ENCODE data around the gene SUGCT. TPM values are rescaled to one million over a fixed set of nuclear protein-coding genes. Genes with fewer than 3 reads are reported as not detected.
A peak's percentile ranks its signal among the peaks of the same experiment; 100 is the strongest.

The SUGCT gene
- total RNA-seq, 2 experiments from 2014 or later = not detected

- H3K4me1 ChIP-seq (ENCODE audit: insufficient read depth, low read length, poor library complexity, severe bottlenecking) = peaks cover 60% of the 10 kb centered on the region
- no peak overlapping the region for H3K27ac ChIP-seq (ENCODE audit: low read depth, low read length, poor library complexity, severe bottlenecking)
- ChIA-PET CTCF (ENCODE audit: unreplicated experiment) (no interaction called here), POLR2A (interaction anchor here (0.6 kb wide), 1 partner anchor 250 kb away, joined by 5 read pairs; no protein-coding TSS in a partner anchor)
- no peaks in the 10 kb centered on the region for H3K9me2 ChIP-seq (ENCODE audit: insufficient read depth, low read length)
- H3K4me2 ChIP-seq (ENCODE audit: low read length) = 0 out of 2 replicates have a peak overlapping the region, but pooled peaks have one; percentile 1
- no TSS peak for BruUV-seq (replicated peaks)
- DNase-seq (ENCODE audit: low spot score) = no peak
- no peak overlapping the region for H3K4me3 ChIP-seq (ENCODE audit: low read depth, low read length, poor library complexity, severe bottlenecking)
- H2AFZ ChIP-seq (ENCODE audit: low read length) = no peak overlapping the region; the same call in 1 of the 2 replicates
- intact Hi-C loops (cut with micrococcal nuclease; ENCODE audit: unreplicated experiment) = no loop called here
- no peaks in the 10 kb centered on the region for H3K79me2 ChIP-seq (ENCODE audit: insufficient read depth, low read depth, low read length)
- H3K9me3 ChIP-seq (ENCODE audit: low read length) = no peaks in the 10 kb centered on the region; the same call in 1 of the 2 replicates
- no peaks in the 10 kb centered on the region for H3K36me3 ChIP-seq (ENCODE audit: insufficient read depth, low read length)
- TF ChIP-seq, protein P1, sequence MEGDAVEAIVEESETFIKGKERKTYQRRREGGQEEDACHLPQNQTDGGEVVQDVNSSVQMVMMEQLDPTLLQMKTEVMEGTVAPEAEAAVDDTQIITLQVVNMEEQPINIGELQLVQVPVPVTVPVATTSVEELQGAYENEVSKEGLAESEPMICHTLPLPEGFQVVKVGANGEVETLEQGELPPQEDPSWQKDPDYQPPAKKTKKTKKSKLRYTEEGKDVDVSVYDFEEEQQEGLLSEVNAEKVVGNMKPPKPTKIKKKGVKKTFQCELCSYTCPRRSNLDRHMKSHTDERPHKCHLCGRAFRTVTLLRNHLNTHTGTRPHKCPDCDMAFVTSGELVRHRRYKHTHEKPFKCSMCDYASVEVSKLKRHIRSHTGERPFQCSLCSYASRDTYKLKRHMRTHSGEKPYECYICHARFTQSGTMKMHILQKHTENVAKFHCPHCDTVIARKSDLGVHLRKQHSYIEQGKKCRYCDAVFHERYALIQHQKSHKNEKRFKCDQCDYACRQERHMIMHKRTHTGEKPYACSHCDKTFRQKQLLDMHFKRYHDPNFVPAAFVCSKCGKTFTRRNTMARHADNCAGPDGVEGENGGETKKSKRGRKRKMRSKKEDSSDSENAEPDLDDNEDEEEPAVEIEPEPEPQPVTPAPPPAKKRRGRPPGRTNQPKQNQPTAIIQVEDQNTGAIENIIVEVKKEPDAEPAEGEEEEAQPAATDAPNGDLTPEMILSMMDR (conservative IDR thresholded peaks at IDR 0.05; ENCODE audit: low read length) = no peak
- H4K20me1 ChIP-seq (ENCODE audit: insufficient read depth, low read length) = no peaks in the 10 kb centered on the region
Measured at GRCh38 chr7:40833191-40833887, 698.5 kb downstream of the SUGCT start.

GRCh38 chr7:40833888-40834234, 699.1 kb downstream of the SUGCT start:
- Histone ChIP-seq H4K20me1 (ENCODE audit: insufficient read depth, low read length) (no peaks in the 10 kb centered on the region), H3K79me2 (ENCODE audit: insufficient read depth, low read depth, low read length) (no peaks in the 10 kb centered on the region), H3K4me3 (ENCODE audit: low read depth, low read length, poor library complexity, severe bottlenecking) (no peak overlapping the region), H3K36me3 (ENCODE audit: insufficient read depth, low read length) (no peaks in the 10 kb centered on the region), H2AFZ (ENCODE audit: low read length) (no peak overlapping the region; the same call in 1 of the 2 replicates), H3K4me1 (ENCODE audit: insufficient read depth, low read length, poor library complexity, severe bottlenecking) (peaks cover 60% of the 10 kb centered on the region), H3K9me2 (ENCODE audit: insufficient read depth, low read length) (no peaks in the 10 kb centered on the region), H3K9me3 (ENCODE audit: low read length) (no peaks in the 10 kb centered on the region; the same call in 1 of the 2 replicates), H3K4me2 (ENCODE audit: low read length) (peak overlapping the region; percentile 14; the same call in 1 of the 2 replicates), H3K27ac (ENCODE audit: low read depth, low read length, poor library complexity, severe bottlenecking) (no peak overlapping the region)
- ChIA-PET CTCF (ENCODE audit: unreplicated experiment) (no interaction called here), POLR2A (interaction anchor here (0.6 kb wide), 1 partner anchor 250 kb away, joined by 5 read pairs; no protein-coding TSS in a partner anchor)
- intact Hi-C loops (cut with micrococcal nuclease; ENCODE audit: unreplicated experiment) = no loop called here
- TF ChIP-seq, protein P1 (conservative IDR thresholded peaks at IDR 0.05; ENCODE audit: low read length) = peak; percentile 72
- TF ChIP-seq EZH2phosphoT487 (IDR thresholded peaks at IDR 0.05; ENCODE audit: borderline replicate concordance, low read depth, low read length) = no peak
- BruUV-seq (replicated peaks) = no TSS peak
- DNase-seq (ENCODE audit: low spot score) = peak; percentile 62

GRCh38 chr7:40836218-40836617, 701.4 kb downstream of the SUGCT start:
- Histone ChIP-seq H2AFZ (ENCODE audit: low read length) (peak overlapping the region; percentile 81), H3K4me2 (ENCODE audit: low read length) (peak overlapping the region; percentile 53), H4K20me1 (ENCODE audit: insufficient read depth, low read length) (no peaks in the 10 kb centered on the region), H3K9me3 (ENCODE audit: low read length) (peaks cover 14% of the 10 kb centered on the region; the same call in 1 of the 2 replicates), H3K4me1 (ENCODE audit: insufficient read depth, low read length, poor library complexity, severe bottlenecking) (peaks cover 59% of the 10 kb centered on the region), H3K36me3 (ENCODE audit: insufficient read depth, low read length) (peaks cover 7% of the 10 kb centered on the region; the same call in 1 of the 2 replicates), H3K9me2 (ENCODE audit: insufficient read depth, low read length) (no peaks in the 10 kb centered on the region), H3K27ac (ENCODE audit: low read depth, low read length, poor library complexity, severe bottlenecking) (peak overlapping the region; percentile 70), H3K79me2 (ENCODE audit: insufficient read depth, low read depth, low read length) (no peaks in the 10 kb centered on the region), H3K4me3 (ENCODE audit: low read depth, low read length, poor library complexity, severe bottlenecking) (peak overlapping the region; percentile 25)
- intact Hi-C loops (cut with micrococcal nuclease; ENCODE audit: unreplicated experiment) = loop anchor here (2.0 kb wide), 1 partner anchor 25 kb away; no protein-coding TSS in a partner anchor
- POLR2A ChIA-PET = interaction anchor here (0.6 to 2.6 kb wide), 10 partner anchors 10 to 861 kb away, joined by 3 to 11 read pairs (median 4); no protein-coding TSS in a partner anchor
- TF ChIP-seq, protein P1 (conservative IDR thresholded peaks at IDR 0.05; ENCODE audit: low read length) = no peak
- no peak for TF ChIP-seq EZH2phosphoT487 (IDR thresholded peaks at IDR 0.05; ENCODE audit: borderline replicate concordance, low read depth, low read length)
- CTCF ChIA-PET (ENCODE audit: unreplicated experiment) = no interaction called here
- DNase-seq (ENCODE audit: low spot score) = peak; percentile 78
- BruUV-seq (replicated peaks) = no TSS peak

All from OCI-LY7 (cell line).